ENCODE data around the gene IGLL5. TPM values are rescaled to one million over a fixed set of nuclear protein-coding genes. Genes with fewer than 3 reads are reported as not detected.

IGLL5 gene
- total RNA-seq, 1 donor from 2014 or later: not detected

- Mint-ChIP-seq H3K9me3 (no peaks in the 10 kb centered on the region), H3K27me3 (peaks cover 60% of the 10 kb centered on the region), H3K4me3 (no peak overlapping the region)
Observed at GRCh38 chr22:22865311-22866072, 22.1 kb upstream of the IGLL5 start.

DNA sequence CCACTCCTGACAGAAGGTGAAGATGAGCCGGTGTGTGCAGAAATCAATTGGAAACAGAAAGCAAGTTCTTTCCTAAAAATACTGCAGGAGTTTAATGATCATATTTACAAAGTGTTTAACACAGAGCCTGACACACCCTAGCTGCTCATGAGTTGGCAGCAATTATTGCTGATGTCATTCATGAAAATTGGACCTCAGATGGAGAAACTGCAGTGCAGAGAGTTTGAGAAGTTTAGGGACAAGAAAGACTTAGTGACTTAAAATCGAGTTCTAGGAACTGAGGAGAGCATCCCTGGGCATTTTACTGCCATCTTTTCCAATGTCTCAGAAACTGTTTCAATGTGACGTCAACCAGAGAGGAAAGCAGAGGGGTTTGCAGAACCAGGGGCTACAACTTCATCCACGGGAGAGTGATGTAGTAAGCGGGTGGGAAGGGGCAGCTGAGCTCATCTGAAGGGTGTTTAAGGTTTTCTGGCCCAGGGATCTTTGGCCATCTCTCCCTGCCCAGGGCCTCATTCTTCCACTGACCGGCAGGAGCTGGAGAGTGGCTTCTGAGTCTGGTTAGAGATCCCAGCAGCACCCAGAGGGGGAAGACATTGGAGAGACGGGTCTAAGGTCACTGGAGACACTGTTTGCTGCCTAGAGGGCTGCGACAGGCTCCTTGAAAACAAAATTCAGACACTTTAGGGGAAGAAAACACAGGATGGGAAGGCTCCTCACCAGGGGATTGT, 21.1 kb upstream of the IGLL5 start:
- peak; percentile 20 for DNase-seq (ENCODE audit: extremely low spot score, unreplicated experiment)
- Mint-ChIP-seq H3K36me3 (no peaks in the 10 kb centered on the region), H3K27me3 (peaks cover 58% of the 10 kb centered on the region), H3K4me1 (ENCODE audit: unreplicated experiment) (peaks cover 4% of the 10 kb centered on the region), H3K27ac (no peak overlapping the region), H3K4me3 (no peak overlapping the region), H3K9me3 (no peaks in the 10 kb centered on the region)
- no peak for TF ChIP-seq CTCF (conservative IDR thresholded peaks at IDR 0.05)

More at GRCh38 chr22:22865311-22866072, 22.1 kb upstream of the IGLL5 start:
- DNase-seq (ENCODE audit: extremely low spot score, unreplicated experiment): no peak
- Mint-ChIP-seq H3K36me3 (no peaks in the 10 kb centered on the region), H3K27ac (no peak overlapping the region), H3K4me1 (ENCODE audit: unreplicated experiment) (peaks cover 4% of the 10 kb centered on the region)
- no peak for TF ChIP-seq CTCF (conservative IDR thresholded peaks at IDR 0.05)

DNA sequence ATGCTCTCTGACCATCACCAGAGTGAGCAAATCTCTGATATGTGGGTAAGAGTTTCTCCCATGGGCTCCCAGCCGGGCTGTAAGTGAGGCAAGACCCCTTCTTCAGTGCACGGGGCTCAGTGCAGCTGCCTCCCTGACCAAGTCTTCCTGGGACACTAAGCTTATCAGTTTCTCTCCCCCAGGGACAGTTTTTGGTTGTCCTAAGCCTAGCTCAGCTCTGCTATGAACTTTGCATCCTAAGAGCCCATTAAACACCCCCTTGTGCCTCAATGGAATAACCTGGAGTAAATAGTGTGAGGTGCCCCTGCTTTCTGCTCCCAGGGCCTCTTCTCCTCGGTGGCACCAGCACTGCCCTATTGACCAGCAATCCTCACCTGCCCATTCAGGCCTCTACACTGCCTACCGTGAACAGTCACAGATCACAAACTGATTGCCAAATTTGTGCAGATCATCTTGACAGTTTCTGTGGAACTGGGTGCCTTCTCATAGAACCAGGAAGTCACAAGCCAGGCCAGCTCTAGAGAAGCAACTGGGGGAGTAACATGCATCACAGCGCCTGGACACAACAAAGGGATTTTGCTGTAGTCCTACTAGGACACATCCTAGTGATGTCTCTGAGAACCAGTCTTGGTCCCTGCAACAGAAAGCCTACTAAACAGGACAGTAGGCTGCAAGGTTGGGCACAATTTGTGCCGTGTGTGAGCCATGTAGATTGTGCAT, 19.5 kb upstream of the IGLL5 start:
- no peak overlapping the region for H3K4me3 Mint-ChIP-seq
- peaks cover 62% of the 10 kb centered on the region for H3K27me3 Mint-ChIP-seq
- no peak overlapping the region for H3K27ac Mint-ChIP-seq
- no peaks in the 10 kb centered on the region for H3K4me1 Mint-ChIP-seq (ENCODE audit: unreplicated experiment)
- peak; percentile 15 for DNase-seq (ENCODE audit: extremely low spot score, unreplicated experiment)
- H3K36me3 Mint-ChIP-seq: no peaks in the 10 kb centered on the region
- H3K9me3 Mint-ChIP-seq: no peaks in the 10 kb centered on the region
- no peak for TF ChIP-seq CTCF (conservative IDR thresholded peaks at IDR 0.05)

- Mint-ChIP-seq H3K4me1 (ENCODE audit: unreplicated experiment) (no peaks in the 10 kb centered on the region), H3K4me3 (no peak overlapping the region), H3K36me3 (no peaks in the 10 kb centered on the region), H3K27ac (no peak overlapping the region), H3K9me3 (no peaks in the 10 kb centered on the region), H3K27me3 (peaks cover 49% of the 10 kb centered on the region)
- DNase-seq (ENCODE audit: extremely low spot score, unreplicated experiment): peak; percentile 18
- TF ChIP-seq CTCF (conservative IDR thresholded peaks at IDR 0.05): peak; percentile 41
Observed at GRCh38 chr22:22870577-22871404, 16.8 kb upstream of the IGLL5 start.

Data from type B pancreatic cell (in vitro differentiated cells).